Tibial nerve (tissue), 4 donors: ENCODE results near the gene MMP19. TPM values are rescaled to one million over a fixed set of nuclear protein-coding genes. Genes with fewer than 3 reads are reported as not detected.

Source experiments
- DNase-seq, 2 donors: peaks; one replicate each; pipeline ENCODE4 v3.0.0-alpha.2; 2019; ENCODE audit warnings: low spot score in 2 of 2
- H3K27ac ChIP-seq, 4 donors: fragments of 200-600 bp; sonication (generic) in 3 of 4; one replicate each; pipeline ENCODE4 v1.5.1; 2017 to 2019; ENCODE audit warnings: mild to moderate bottlenecking in 1 of 4
- H3K27me3 ChIP-seq, 2 donors: fragments of 200-600 bp; sonication (generic) in 1 of 2; one replicate each; pipeline versions ENCODE4 v1.5.1 to v1.6.0; 2017 to 2019
- H3K36me3 ChIP-seq, 3 donors: fragments of 200-600 bp; sonication (generic); one replicate each; pipeline ENCODE4 v1.5.1; 2018 to 2019
- H3K4me1 ChIP-seq, 4 donors: fragments of 200-600 bp; sonication (generic) in 3 of 4; one replicate each; pipeline ENCODE4 v1.5.1; 2017 to 2019
- H3K4me3 ChIP-seq, 4 donors: fragments of 200-600 bp; sonication (generic) in 3 of 4; one replicate each; pipeline ENCODE4 v1.5.1; 2017 to 2019; ENCODE audit warnings: mild to moderate bottlenecking in 1 of 4, moderate library complexity in 1 of 4
- H3K9me3 ChIP-seq, 4 donors: fragments of 200-600 bp; sonication (generic) in 3 of 4; one replicate each; pipeline ENCODE4 v1.5.1; 2017 to 2019
- CTCF ChIP-seq, 5 experiments: fragments of 200-600 bp in 3 of 5; fragments of 450-650 bp in 2 of 5; sonication (generic) in 3 of 5; IDR thresholded peaks; one replicate each; pipeline ENCODE4 v1.5.1; 2016 to 2019; ENCODE audit warnings: antibody characterized with exemption in 5 of 5, mild to moderate bottlenecking in 3 of 5, moderate library complexity in 2 of 5
- EP300 ChIP-seq, 2 donors: sonication (generic); formaldehyde crosslinking; IDR thresholded peaks; one replicate each; pipeline ENCODE4 v1.6.1; 2017; ENCODE audit warnings: antibody characterized with exemption in 2 of 2, mild to moderate bottlenecking in 1 of 2
- POLR2A ChIP-seq, 2 donors: fragments of 450-650 bp; IDR thresholded peaks; one replicate each; pipeline ENCODE4 v1.6.1; 2017; ENCODE audit warnings: antibody characterized with exemption in 2 of 2, mild to moderate bottlenecking in 2 of 2, moderate library complexity in 2 of 2
- WGBS, 2 donors: methylation state at CpG; one replicate each; pipeline ENCODE4 v1.1.5; 2018; 5-methylcytosine and 5-hydroxymethylcytosine counted together
- total RNA-seq, 4 donors: library from RNA; depleted of rRNA; stranded (reverse); fragments of >200 nt; gene quantifications; one replicate each; pipeline ENCODE4 v1.1.0, GENCODE V29; 2016

Gene MMP19
- total RNA-seq, 4 donors from 2014 or later = 3.1 to 35.1 (median 5.6) TPM

- H3K36me3 ChIP-seq = peaks cover 3 to 76% (median 19%) of the 10 kb centered on the region in 3 donors
- H3K4me3 ChIP-seq = no peak overlapping the region
- 37 to 44% methylated on average over 5 of the region's 5 CpGs for WGBS, 2 donors
- no peaks in the 10 kb centered on the region for H3K27me3 ChIP-seq
- no peak for TF ChIP-seq POLR2A (IDR thresholded peaks at IDR 0.05)
- peak; percentile 36 to 68 (median 45) for TF ChIP-seq CTCF (IDR thresholded peaks at IDR 0.05)
- peak in 1 of 2 donors; percentile 27 for DNase-seq
- no peaks in the 10 kb centered on the region for H3K9me3 ChIP-seq
- H3K4me1 ChIP-seq = peaks cover 0 to 9% (median 0%) of the 10 kb centered on the region in 4 donors
- H3K27ac ChIP-seq = no peak overlapping the region
These were observed 45.7 kb downstream of the MMP19 start for GRCh38 chr12:55797068-55797467.

- peaks cover 3 to 78% (median 19%) of the 10 kb centered on the region in 3 donors for H3K36me3 ChIP-seq
- no peaks in the 10 kb centered on the region for H3K27me3 ChIP-seq
- H3K4me1 ChIP-seq = peaks cover 0 to 9% (median 0%) of the 10 kb centered on the region in 4 donors
- no peak overlapping the region for H3K27ac ChIP-seq
- no peaks in the 10 kb centered on the region for H3K9me3 ChIP-seq
- DNase-seq = no peak
- TF ChIP-seq EP300 (IDR thresholded peaks at IDR 0.05) (no peak), POLR2A (IDR thresholded peaks at IDR 0.05) (no peak), CTCF (IDR thresholded peaks at IDR 0.05) (no peak)
- H3K4me3 ChIP-seq = no peak overlapping the region
These were observed 46.8 kb downstream of the MMP19 start for GRCh38 chr12:55795950-55796349.

GRCh38 chr12:55789893-55790292 is 52.8 kb downstream of the MMP19 start:
- WGBS, 2 donors = 80 to 82% methylated on average over 4 of the region's 4 CpGs
- Histone ChIP-seq H3K4me1 (no peaks in the 10 kb centered on the region), H3K36me3 (peaks cover 0 to 94% (median 9%) of the 10 kb centered on the region in 3 donors), H3K9me3 (no peaks in the 10 kb centered on the region), H3K27ac (no peak overlapping the region), H3K4me3 (no peak overlapping the region), H3K27me3 (no peaks in the 10 kb centered on the region)
- DNase-seq = no peak
- TF ChIP-seq POLR2A (IDR thresholded peaks at IDR 0.05) = no peak
- no peak for TF ChIP-seq CTCF (IDR thresholded peaks at IDR 0.05)
- no peak for TF ChIP-seq EP300 (IDR thresholded peaks at IDR 0.05)

GRCh38 chr12:55789171-55789570 is 53.6 kb downstream of the MMP19 start:
- Histone ChIP-seq H3K9me3 (no peaks in the 10 kb centered on the region), H3K4me3 (no peak overlapping the region), H3K27ac (no peak overlapping the region), H3K27me3 (no peaks in the 10 kb centered on the region), H3K36me3 (peaks cover 0 to 94% (median 4%) of the 10 kb centered on the region in 3 donors), H3K4me1 (no peaks in the 10 kb centered on the region)
- no peak for DNase-seq
- TF ChIP-seq EP300 (IDR thresholded peaks at IDR 0.05) (no peak), CTCF (IDR thresholded peaks at IDR 0.05) (no peak), POLR2A (IDR thresholded peaks at IDR 0.05) (no peak)
- 85 to 89% methylated on average over 2 of the region's 2 CpGs for WGBS, 2 donors

GRCh38 chr12:55788546-55788945 is 54.2 kb downstream of the MMP19 start:
- Histone ChIP-seq H3K27ac (no peak overlapping the region), H3K27me3 (no peaks in the 10 kb centered on the region), H3K4me3 (no peak overlapping the region), H3K4me1 (no peaks in the 10 kb centered on the region), H3K9me3 (no peaks in the 10 kb centered on the region), H3K36me3 (peaks cover 0 to 92% (median 0%) of the 10 kb centered on the region in 3 donors)
- 82 to 87% methylated on average over 7 of the region's 7 CpGs for WGBS, 2 donors
- TF ChIP-seq CTCF (IDR thresholded peaks at IDR 0.05) = no peak
- no peak for TF ChIP-seq EP300 (IDR thresholded peaks at IDR 0.05)
- no peak for TF ChIP-seq POLR2A (IDR thresholded peaks at IDR 0.05)
- DNase-seq = no peak

Other genes starting within 250 kb of the MMP19 start
- not detected for gene OR10P1, start 206.0 kb downstream of the MMP19 start, total RNA-seq
- 100 to 1,000 TPM; 118 to 192 (median 146) TPM for gene ITGA7, start 135.0 kb downstream of the MMP19 start, total RNA-seq
- 100 to 1,000 TPM; 212 to 322 (median 264) TPM for gene BLOC1S1, start 126.9 kb downstream of the MMP19 start, total RNA-seq
- 10 to 100 TPM; 28.0 to 54.6 (median 38.4) TPM for gene RDH5, start 122.5 kb downstream of the MMP19 start, total RNA-seq
- gene CD63, start 113.9 kb downstream of the MMP19 start, total RNA-seq = 100 to 1,000 TPM; 478 to 624 (median 544) TPM
- 1 to 10 TPM; 1.8 to 5.7 (median 4.0) TPM for gene GDF11, start 99.8 kb downstream of the MMP19 start, total RNA-seq
- gene SARNP, start 25.2 kb downstream of the MMP19 start, total RNA-seq = 10 to 100 TPM; 33.3 to 62.8 (median 52.8) TPM
- 10 to 100 TPM; 12.9 to 18.6 (median 14.5) TPM for gene ORMDL2, start 24.9 kb downstream of the MMP19 start, total RNA-seq
- gene DNAJC14, start 13.3 kb downstream of the MMP19 start, total RNA-seq = 10 to 100 TPM; 34.5 to 51.2 (median 40.9) TPM
- 10 to 100 TPM; 25.3 to 53.4 (median 39.9) TPM for gene PYM1, start 85.0 kb upstream of the MMP19 start, total RNA-seq
- gene DGKA, start 88.2 kb upstream of the MMP19 start, total RNA-seq = 100 to 1,000 TPM in 1 of 4 donors, 10 to 100 TPM in 3; 24.9 to 544 (median 34.3) TPM
- 1 to 10 TPM in 1 of 4 donors, under 1 TPM in 1, not detected in 2; 0.87 to 1.6 TPM for gene PMEL, start 123.1 kb upstream of the MMP19 start, total RNA-seq
- 10 to 100 TPM; 10.3 to 22.2 (median 13.8) TPM for gene CDK2, start 123.9 kb upstream of the MMP19 start, total RNA-seq
- gene RAB5B, start 131.1 kb upstream of the MMP19 start, total RNA-seq = 100 to 1,000 TPM in 1 of 4 donors, 10 to 100 TPM in 3; 71.7 to 111 (median 83.0) TPM
- 10 to 100 TPM; 20.4 to 39.1 (median 28.1) TPM for gene SUOX, start 154.3 kb upstream of the MMP19 start, total RNA-seq
- gene IKZF4, start 178.1 kb upstream of the MMP19 start, total RNA-seq = 1 to 10 TPM; 3.8 to 9.6 (median 6.4) TPM
- 1,000 to 10,000 TPM in 2 of 4 donors, 100 to 1,000 TPM in 2; 308 to 1,324 (median 859) TPM for gene RPS26, start 199.0 kb upstream of the MMP19 start, total RNA-seq
- gene ERBB3, start 237.2 kb upstream of the MMP19 start, total RNA-seq = 100 to 1,000 TPM in 2 of 4 donors, 10 to 100 TPM in 2; 90.6 to 165 (median 99.8) TPM